HCT116 (cell line): Measurements from ENCODE around the gene RALGPS1. TPM values are rescaled to one million over a fixed set of nuclear protein-coding genes. Genes with fewer than 3 reads are reported as not detected.

ENCODE experiments used
- ATAC-seq: fragments of 200-7000 bp; cut with Tn5 transposase; 2 replicates; pipeline ENCODE4 v1.9.1; 2020; ENCODE audit warnings: mild to moderate bottlenecking, moderate library complexity
- BruUV-seq: library from RNA; stranded (reverse); fragments of 400-500 nt; replicated peaks from 2 replicates; lab custom pipeline; 2021; lab: Mats Ljungman, UMichigan
- CTCF ChIA-PET: fragments of 300-600 bp; sonication (Branson Sonifier 250); formaldehyde crosslinking; loops from one replicate; lab custom pipeline; 2021; ENCODE audit warnings: antibody characterized with exemption; lab: Charles Lee
- POLR2A ChIA-PET: fragments of 300-600, 350-600 bp; sonication (Branson Sonifier 250); formaldehyde crosslinking; loops from one replicate; lab custom pipeline; 2021; ENCODE audit warnings: antibody characterized with exemption; lab: Charles Lee
- RAD21 ChIA-PET, 2 experiments: fragments of 300-600 bp; sonication (Branson Sonifier 250); formaldehyde crosslinking; loops; one replicate each; lab custom pipeline; 2023; ENCODE audit warnings: low total read pairs in 2 of 2; ENCODE audit not compliant: uncharacterized antibody in 2 of 2, unreplicated experiment in 2 of 2, low non-redundant PET in 1 of 2; lab: Charles Lee
- DNase-seq: peaks from one replicate; pipeline ENCODE4 v3.0.0-alpha.2; 2010; ENCODE audit warnings: low read depth, low spot score
- H2AFZ ChIP-seq: fragments of 200-600 bp; shearing (Covaris generic), sonication (generic); 2 replicates; pipeline ENCODE4 v1.6.1; 2017; ENCODE audit warnings: low read depth, mixed run types, mixed read lengths, antibody characterized with exemption, low read length; ENCODE audit not compliant: poor library complexity, severe bottlenecking
- H3K27ac ChIP-seq: 2 replicates; pipeline ENCODE4 v1.5.1; 2012; ENCODE audit warnings: low read depth, low read length
- H3K27me3 ChIP-seq: fragments of 200-600 bp; sonication (generic); 2 replicates; pipeline ENCODE4 v1.6.1; 2016; ENCODE audit warnings: mixed run types, low read length, mixed read lengths; ENCODE audit not compliant: insufficient read depth
- H3K36me3 ChIP-seq, 2 experiments: fragments of 200-500 bp in 1 of 2; fragments of 200-600 bp in 1 of 2; sonication (Bioruptor generic) in 1 of 2; sonication (generic) in 1 of 2; 2 replicates each; pipeline versions ENCODE4 v1.5.1 to v1.6.1; 2014 to 2016; ENCODE audit warnings: low read length in 2 of 2, inconsistent platforms in 1 of 2, mixed read lengths in 1 of 2, mixed run types in 1 of 2; ENCODE audit not compliant: insufficient read depth in 2 of 2, control insufficient read depth in 1 of 2
- H3K4me1 ChIP-seq, 2 experiments: fragments of 200-600 bp in 1 of 2; sonication (generic) in 1 of 2; 2 replicates each; pipeline versions ENCODE4 v1.5.1 to v1.6.1; 2012 to 2017; ENCODE audit warnings: low read length in 2 of 2, inconsistent platforms in 1 of 2, mild to moderate bottlenecking in 1 of 2, mixed read lengths in 1 of 2, mixed run types in 1 of 2, moderate library complexity in 1 of 2; ENCODE audit not compliant: insufficient read depth in 2 of 2, control insufficient read depth in 1 of 2
- H3K4me2 ChIP-seq: fragments of 200-600 bp; sonication (generic); 2 replicates; pipeline ENCODE4 v1.6.1; 2017; ENCODE audit warnings: mixed run types, low read length, mixed read lengths
- H3K4me3 ChIP-seq, 2 experiments: fragments of 200-600 bp in 1 of 2; sonication (generic) in 1 of 2; replicated peaks in 1 of 2; 2 replicates each; pipeline ENCODE4 v1.5.1; 2011 to 2016; ENCODE audit warnings: low read length in 2 of 2, control low read depth in 1 of 2, low read depth in 1 of 2, mild to moderate bottlenecking in 1 of 2, mixed read lengths in 1 of 2, mixed run types in 1 of 2
- H3K79me2 ChIP-seq: fragments of 200-600 bp; sonication (generic); 2 replicates; pipeline ENCODE4 v1.6.1; 2017; ENCODE audit warnings: mild to moderate bottlenecking, mixed run types, low read length, moderate library complexity, mixed read lengths; ENCODE audit not compliant: insufficient read depth
- H3K9ac ChIP-seq: fragments of 200-600 bp; sonication (generic); 2 replicates; pipeline ENCODE4 v1.6.1; 2016; ENCODE audit warnings: low read length, mixed read lengths
- H3K9me2 ChIP-seq: fragments of 200-600 bp; sonication (generic), shearing (Covaris generic); 2 replicates; pipeline ENCODE4 v1.6.1; 2017; ENCODE audit warnings: mixed run types, mild to moderate bottlenecking, moderate library complexity; ENCODE audit not compliant: insufficient read depth
- H3K9me3 ChIP-seq, 2 experiments: fragments of 200-500 bp in 1 of 2; fragments of 200-600 bp in 1 of 2; sonication (Bioruptor generic) in 1 of 2; sonication (generic) in 1 of 2; 2 replicates each; pipeline ENCODE4 v1.6.1; 2014 to 2017; ENCODE audit warnings: low read length in 2 of 2, mixed read lengths in 2 of 2, inconsistent platforms in 1 of 2, low read depth in 1 of 2, mild to moderate bottlenecking in 1 of 2, mixed run types in 1 of 2, moderate library complexity in 1 of 2; ENCODE audit not compliant: control insufficient read depth in 1 of 2, insufficient read depth in 1 of 2
- H4K20me1 ChIP-seq: fragments of 200-600 bp; sonication (generic), shearing (Covaris generic); 2 replicates; pipeline ENCODE4 v1.6.1; 2017; ENCODE audit warnings: mixed run types, mild to moderate bottlenecking, moderate library complexity; ENCODE audit not compliant: insufficient read depth
- CEBPB ChIP-seq: IDR thresholded peaks from 2 replicates; pipeline ENCODE4 v1.6.1; 2012; ENCODE audit warnings: low read depth
- EGR1 ChIP-seq: IDR thresholded peaks from 2 replicates; pipeline ENCODE4 v1.6.1; 2012; ENCODE audit warnings: low read depth
- ELF1 ChIP-seq: IDR thresholded peaks from 2 replicates; pipeline ENCODE4 v1.6.1; 2012; ENCODE audit warnings: low read depth, borderline replicate concordance
- EZH2phosphoT487 ChIP-seq: fragments of 200-600 bp; IDR thresholded peaks from 2 replicates; pipeline ENCODE4 v1.6.1; 2018; ENCODE audit warnings: antibody characterized with exemption, borderline replicate concordance
- FOSL1 ChIP-seq: IDR thresholded peaks from 2 replicates; pipeline ENCODE4 v1.6.1; 2012; ENCODE audit warnings: low read depth
- JUND ChIP-seq: IDR thresholded peaks from 2 replicates; pipeline ENCODE4 v1.6.1; 2012
- POLR2A ChIP-seq: IDR thresholded peaks from 2 replicates; pipeline ENCODE4 v1.7.0; 2011; ENCODE audit warnings: borderline replicate concordance; ENCODE audit not compliant: insufficient read depth, insufficient read length; ENCODE audit errors: extremely low read depth
- POLR2AphosphoS5 ChIP-seq: IDR thresholded peaks from 2 replicates; pipeline ENCODE4 v1.6.1; 2011; ENCODE audit warnings: mild to moderate bottlenecking, low read depth, low read length, moderate library complexity
- RAD21 ChIP-seq: IDR thresholded peaks from 2 replicates; pipeline ENCODE4 v1.6.1; 2012; ENCODE audit warnings: low read depth, mild to moderate bottlenecking
- REST ChIP-seq: IDR thresholded peaks from 2 replicates; pipeline ENCODE4 v1.6.1; 2012; ENCODE audit warnings: low read depth
- SIN3A ChIP-seq: IDR thresholded peaks from 2 replicates; pipeline ENCODE4 v1.6.1; 2012; ENCODE audit warnings: low read depth
- SP1 ChIP-seq: IDR thresholded peaks from 2 replicates; pipeline ENCODE4 v1.6.1; 2012; ENCODE audit warnings: low read depth
- TCF7L2 ChIP-seq: IDR thresholded peaks from 2 replicates; pipeline ENCODE4 v1.7.0; 2011; ENCODE audit warnings: borderline replicate concordance, inconsistent platforms; ENCODE audit not compliant: insufficient read depth, insufficient read length; ENCODE audit errors: extremely low read depth
- ZBTB33 ChIP-seq: IDR thresholded peaks from 2 replicates; pipeline ENCODE4 v1.6.1; 2011; ENCODE audit warnings: mild to moderate bottlenecking, low read length, moderate library complexity; ENCODE audit not compliant: insufficient replicate concordance; ENCODE audit errors: extremely low read depth
- ZNF274 ChIP-seq: fragments of 200-500 bp; sonication (Bioruptor generic); IDR thresholded peaks from 2 replicates; pipeline ENCODE4 v1.6.1; 2014; ENCODE audit warnings: mild to moderate bottlenecking, low read depth, low read length, inconsistent platforms
- intact Hi-C: fragments of 100-400 bp; cut with micrococcal nuclease; formaldehyde crosslinking; loops from 2 replicates; pipeline ENCODE4 v1.10.0; 2022
- total RNA-seq: library from RNA; stranded (reverse); gene quantifications from one replicate; pipeline ENCODE4 v1.2.1, GENCODE V29; 2021; ENCODE audit not compliant: unreplicated experiment

RALGPS1 gene
- total RNA-seq, 1 experiment from 2014 or later, result 7.6 TPM

DNA sequence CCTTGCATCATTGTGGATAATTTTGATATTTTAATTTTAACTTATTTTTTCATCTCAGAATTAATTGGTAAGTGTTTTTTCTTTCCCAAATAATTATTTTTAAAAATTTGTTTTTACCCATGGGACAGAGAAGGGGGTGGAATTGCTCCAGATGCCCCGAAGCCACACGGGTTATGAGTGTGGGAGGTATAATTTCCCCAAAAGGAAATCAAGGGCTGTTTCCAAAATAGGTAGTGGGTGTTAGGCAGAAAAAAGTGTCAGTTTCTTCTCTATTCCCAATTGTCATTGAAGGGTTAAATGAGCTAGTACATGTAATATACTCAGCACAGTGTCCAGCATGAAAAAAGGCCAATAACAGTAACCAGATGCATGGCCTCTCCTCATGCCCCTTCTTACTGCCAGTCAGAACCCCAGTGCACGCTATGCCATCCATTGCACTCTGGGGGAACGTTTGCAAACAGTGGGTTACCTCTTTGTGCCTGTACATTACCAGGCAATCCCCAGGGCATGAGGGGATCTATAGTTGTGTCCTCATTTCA lies 244.3 kb downstream of the RALGPS1 start:
- no TSS peak for BruUV-seq
- Histone ChIP-seq H3K27ac (no peak overlapping the region), H2AFZ (peak overlapping the region; percentile 27), H3K27me3 (no peaks in the 10 kb centered on the region), H3K4me1 (peaks cover 7 to 19% of the 10 kb centered on the region in 2 experiments; a peak in 3 of 4 replicates), H3K36me3 (no peaks in the 10 kb centered on the region), H3K9me2 (no peaks in the 10 kb centered on the region), H3K79me2 (no peaks in the 10 kb centered on the region), H3K4me2 (peak overlapping the region; percentile 42), H3K9me3 (no peaks in the 10 kb centered on the region), H4K20me1 (no peaks in the 10 kb centered on the region), H3K9ac (no peak overlapping the region), H3K4me3 (no peak overlapping the region)
- TF ChIP-seq TCF7L2 (no peak), EGR1 (no peak), SIN3A (no peak), EZH2phosphoT487 (no peak)
- ATAC-seq (peak; percentile 51), DNase-seq (no peak)
- RAD21 ChIA-PET, result interaction anchor here in 1 of 2 experiments (0.6 kb wide), 1 partner anchor 40 kb away, joined by 3 read pairs; no protein-coding TSS in a partner anchor
- POLR2A ChIA-PET, result no interaction called here
- CTCF ChIA-PET, result interaction anchor here (1.0 kb wide), 1 partner anchor 193 kb away, joined by 3 read pairs; no protein-coding TSS in a partner anchor
- intact Hi-C loops, result no loop called here

DNA sequence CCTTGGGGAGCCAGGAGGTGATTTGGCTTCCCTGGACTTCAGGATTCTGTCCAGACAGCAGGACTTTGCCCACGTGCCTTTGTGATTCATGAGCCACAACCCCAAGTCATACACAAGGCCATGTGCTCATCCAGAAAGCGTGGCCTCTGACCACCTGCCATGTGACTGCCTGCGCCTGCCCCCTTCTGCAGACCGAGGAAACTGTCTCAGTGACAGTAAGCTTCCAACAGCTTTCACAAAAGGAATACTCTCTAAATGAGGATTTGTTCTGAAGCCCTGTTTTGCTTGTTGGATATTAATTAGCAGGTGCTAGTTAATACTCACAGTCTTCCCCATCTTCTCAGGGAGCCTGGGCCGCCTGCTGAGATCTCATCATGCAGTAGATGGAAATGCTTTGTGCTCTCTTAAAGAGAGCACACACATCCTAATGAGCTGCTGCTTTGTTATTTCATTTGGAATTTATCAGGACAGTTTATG lies 244.8 kb downstream of the RALGPS1 start:
- Histone ChIP-seq H3K9me3 (no peaks in the 10 kb centered on the region), H3K9ac (no peak overlapping the region), H3K36me3 (no peaks in the 10 kb centered on the region), H3K27ac (no peak overlapping the region), H3K4me2 (peak overlapping the region; percentile 42), H3K4me1 (peaks cover 7 to 20% of the 10 kb centered on the region in 2 experiments; a peak in 3 of 4 replicates), H3K79me2 (no peaks in the 10 kb centered on the region), H2AFZ (peak overlapping the region; percentile 27), H3K27me3 (no peaks in the 10 kb centered on the region), H3K4me3 (no peak overlapping the region), H3K9me2 (no peaks in the 10 kb centered on the region), H4K20me1 (no peaks in the 10 kb centered on the region)
- CTCF ChIA-PET, result interaction anchor here (1.0 kb wide), 1 partner anchor 194 kb away, joined by 3 read pairs; no protein-coding TSS in a partner anchor
- ATAC-seq (peak; percentile 80), DNase-seq (peak; percentile 35)
- intact Hi-C loops, result no loop called here
- POLR2A ChIA-PET, result no interaction called here
- no TSS peak for BruUV-seq
- RAD21 ChIA-PET, result no interaction called here
- TF ChIP-seq ZNF274 (no peak), POLR2A (no peak), ELF1 (no peak), SP1 (peak; percentile 31; the same call in 1 of the 2 replicates), JUND (no peak), RAD21 (peak; percentile 19; the same call in 1 of the 2 replicates), POLR2AphosphoS5 (0 out of 2 replicates have a peak, but pooled peaks have one; percentile 16), FOSL1 (no peak), ZBTB33 (no peak), TCF7L2 (no peak), REST (no peak), CEBPB (no peak)
